Adrenal gland (tissue), 12 donors: ENCODE results near the gene RYK. TPM values are rescaled to one million over a fixed set of nuclear protein-coding genes. Genes with fewer than 3 reads are reported as not detected.

ENCODE experiments used
- DNase-seq, 7 donors: peaks; one replicate each; pipeline ENCODE4 v3.0.0-alpha.2; 2019 to 2020
- H3K27ac ChIP-seq, 5 donors: fragments of 200-600 bp; sonication (generic) in 4 of 5; 1 replicate in 3 of 5; 2 replicates in 2 of 5; pipeline versions ENCODE4 v1.5.1 to v1.8.0; 2016 to 2020; ENCODE audit warnings: mild to moderate bottlenecking in 1 of 5
- H3K27me3 ChIP-seq: fragments of 200-600 bp; 2 replicates; pipeline ENCODE4 v1.8.0; 2021
- H3K36me3 ChIP-seq, 2 donors: fragments of 200-600 bp; replicated peaks in 1 of 2; 1 replicate in 1 of 2; 2 replicates in 1 of 2; pipeline versions ENCODE4 v1.5.1 to v1.8.0; 2018 to 2022
- H3K4me1 ChIP-seq, 2 donors: fragments of 200-600 bp; replicated peaks in 1 of 2; 1 replicate in 1 of 2; 2 replicates in 1 of 2; pipeline versions ENCODE4 v1.5.1 to v1.8.0; 2018 to 2021
- H3K4me3 ChIP-seq, 4 donors: fragments of 200-600 bp; sonication (generic) in 3 of 4; one replicate each; pipeline ENCODE4 v1.5.1; 2016 to 2018
- H3K9me3 ChIP-seq, 3 donors: fragments of 200-600 bp; sonication (generic) in 1 of 3; replicated peaks in 1 of 3; 1 replicate in 2 of 3; 2 replicates in 1 of 3; pipeline versions ENCODE4 v1.5.1 to v1.8.0; 2016 to 2021
- CTCF ChIP-seq, 6 experiments: fragments of 450-650 bp in 4 of 6; fragments of 200-600 bp in 2 of 6; sonication (generic) in 1 of 6; IDR thresholded peaks; 1 replicate in 5 of 6; 2 replicates in 1 of 6; pipeline versions ENCODE4 v1.5.1 to v1.8.0; 2016 to 2021; ENCODE audit warnings: antibody characterized with exemption in 6 of 6, mild to moderate bottlenecking in 2 of 6, moderate library complexity in 1 of 6
- POLR2A ChIP-seq, 2 donors: fragments of 450-650 bp; IDR thresholded peaks; one replicate each; pipeline ENCODE4 v1.6.1; 2017; ENCODE audit warnings: antibody characterized with exemption in 2 of 2, mild to moderate bottlenecking in 2 of 2, moderate library complexity in 1 of 2
- WGBS, 4 donors: extraction: QIAGEN DNeasy Blood & Tissue Kit in 2 of 4; methylation state at CpG; one replicate each; pipeline versions ENCODE4 v1.1.5 to v1.1.7; 2013 to 2017; 5-methylcytosine and 5-hydroxymethylcytosine counted together
- intact Hi-C, 2 donors: fragments of 100-400 bp; cut with DNase I; formaldehyde crosslinking; loops; one replicate each; pipeline versions ENCODE4 v1.14.1 to v1.15.0; 2022 to 2023
- polyA plus RNA-seq, 3 donors: library from polyadenylated mRNA; stranded (reverse); fragments of 200-250 nt in 2 of 3; fragments of 350-450 nt in 1 of 3; fragmentation: Illumina TruSeq in 1 of 3; extraction: RNeasy Lipid Tissue Mini Kit (QIAGEN cat#74804) in 1 of 3; gene quantifications; one replicate each; pipeline ENCODE4 v1.2.3, GENCODE V29; 2013 to 2014
- total RNA-seq, 9 donors: library from RNA; depleted of rRNA in 4 of 9; stranded (reverse); fragments of >200 nt in 4 of 9; fragments of 120-200 nt in 1 of 9; fragmentation: NEBNext Ultra II Directional in 1 of 9; extraction: Animal tissue kit (Norgen Biotek cat#: 25700) in 1 of 9; gene quantifications; one replicate each; pipeline versions ENCODE4 v1.1.0 to v1.2.4, GENCODE V29; 2013 to 2023
- donor health status: healthy with polysubstance abuse.
- donor health status: Bipolar disorder and iron deficiency.
- donor health status: DM: yes; HTN: yes; CAD: no.
- donor health status: DM: no; HTN: no; CAD: no.
- donor health status: DM: no; HTN: no; CAD: no.
- donor health status: DM: yes; HTN: yes; CAD: no.

The RYK gene
- total and polyA plus RNA-seq, 12 donors, result 27.7 to 74.4 (median 42.1) TPM

GRCh38 chr3:134232951-134233350 lies 17.7 kb downstream of the RYK start:
- no peaks in the 10 kb centered on the region for H3K36me3 ChIP-seq
- H3K9me3 ChIP-seq, result no peaks in the 10 kb centered on the region
- H3K27me3 ChIP-seq, result no peaks in the 10 kb centered on the region
- TF ChIP-seq POLR2A (IDR thresholded peaks at IDR 0.05) (no peak), CTCF (IDR thresholded peaks at IDR 0.05) (no peak)
- no peak overlapping the region for H3K4me3 ChIP-seq
- no peak overlapping the region for H3K27ac ChIP-seq
- H3K4me1 ChIP-seq, result peaks cover 49 to 79% of the 10 kb centered on the region in 2 donors
- intact Hi-C loops, result no loop called here
- no peak for DNase-seq

- no peaks in the 10 kb centered on the region for H3K36me3 ChIP-seq
- no peaks in the 10 kb centered on the region for H3K9me3 ChIP-seq
- TF ChIP-seq POLR2A (IDR thresholded peaks at IDR 0.05) (no peak), CTCF (IDR thresholded peaks at IDR 0.05) (no peak)
- H3K4me1 ChIP-seq, result peaks cover 45 to 72% of the 10 kb centered on the region in 2 donors
- no peaks in the 10 kb centered on the region for H3K27me3 ChIP-seq
- intact Hi-C loops, result no loop called here
- no peak overlapping the region for H3K4me3 ChIP-seq
- peak overlapping the region in 1 of 5 donors; percentile 21 for H3K27ac ChIP-seq
- DNase-seq, result no peak
Observed at GRCh38 chr3:134232151-134232550, 18.5 kb downstream of the RYK start.

- TF ChIP-seq CTCF (IDR thresholded peaks at IDR 0.05), result no peak
- no peak for TF ChIP-seq POLR2A (IDR thresholded peaks at IDR 0.05)
- Histone ChIP-seq H3K27me3 (no peaks in the 10 kb centered on the region), H3K36me3 (no peaks in the 10 kb centered on the region), H3K4me3 (no peak overlapping the region), H3K27ac (peak overlapping the region in 3 of 5 donors; percentile 10 to 51 (median 21)), H3K4me1 (peaks cover 35 to 62% of the 10 kb centered on the region in 2 donors), H3K9me3 (no peaks in the 10 kb centered on the region)
- WGBS, 4 donors, result 22 to 34% (median 27%) methylated on average over 3 of the region's 3 CpGs
- intact Hi-C loops, result no loop called here
- no peak for DNase-seq
Observed at GRCh38 chr3:134231131-134231530, 19.5 kb downstream of the RYK start.

GRCh38 chr3:134229038-134229437 lies 21.6 kb downstream of the RYK start:
- Histone ChIP-seq H3K27me3 (no peaks in the 10 kb centered on the region), H3K9me3 (no peaks in the 10 kb centered on the region), H3K4me1 (peaks cover 18 to 48% of the 10 kb centered on the region in 2 donors), H3K27ac (no peak overlapping the region), H3K36me3 (no peaks in the 10 kb centered on the region), H3K4me3 (no peak overlapping the region)
- DNase-seq, result no peak
- intact Hi-C loops, result no loop called here
- WGBS, 4 donors, result 85 to 89% (median 86%) methylated on average over 8 of the region's 8 CpGs
- no peak for TF ChIP-seq CTCF (IDR thresholded peaks at IDR 0.05)
- no peak for TF ChIP-seq POLR2A (IDR thresholded peaks at IDR 0.05)
